GM10248 (cell line): Measurements from ENCODE around the gene ERC2.

Experiments used
- CTCF ChIA-PET: fragments of 300-600 bp; sonication (Branson Sonifier 250); formaldehyde crosslinking; extraction: SDS; loops from one replicate; lab custom pipeline; 2021; ENCODE audit warnings: antibody characterized with exemption; lab: Yijun Ruan, JAX
- POLR2A ChIA-PET: fragments of 350-650 bp; sonication (Branson Sonifier 250); formaldehyde crosslinking; extraction: SDS; loops from one replicate; lab custom pipeline; 2020; ENCODE audit warnings: antibody characterized with exemption; lab: Yijun Ruan, JAX
- DNase-seq: peaks from one replicate; pipeline ENCODE4 v3.0.0; 2012; ENCODE audit errors: extremely low spot score
- CTCF ChIP-seq: IDR thresholded peaks from 2 replicates; pipeline ENCODE4 v1.5.1; 2012; ENCODE audit warnings: mild to moderate bottlenecking, low read depth; ENCODE audit errors: extremely low read depth, missing control alignments, control extremely low read depth

The ERC2 gene

GRCh38 chr3:55501905-55502304 is 966.4 kb downstream of the ERC2 start:
- ChIA-PET CTCF (interaction anchor here (1.2 to 1.8 kb wide), 3 partner anchors 9 to 219 kb away, joined by 5 to 6 read pairs (median 5); no protein-coding TSS in a partner anchor), POLR2A (no interaction called here)
- no peak for TF ChIP-seq CTCF
- DNase-seq, result no peak

GRCh38 chr3:55500555-55501330 is 967.5 kb downstream of the ERC2 start:
- POLR2A ChIA-PET, result no interaction called here
- DNase-seq, result no peak
- CTCF ChIA-PET, result interaction anchor here (0.9 to 1.8 kb wide), 3 partner anchors 8 to 221 kb away, joined by 3 to 6 read pairs (median 4); no protein-coding TSS in a partner anchor
- TF ChIP-seq CTCF, result no peak

- DNase-seq, result no peak
- ChIA-PET POLR2A (no interaction called here), CTCF (no interaction called here)
- no peak for TF ChIP-seq CTCF
Observed at GRCh38 chr3:55498520-55498919, 969.7 kb downstream of the ERC2 start.

- TF ChIP-seq CTCF, result no peak
- DNase-seq, result no peak
- POLR2A ChIA-PET, result no interaction called here
- CTCF ChIA-PET, result interaction anchor here (1.6 kb wide), 1 partner anchor 10 kb away, joined by 4 read pairs; the partner anchor contains the start of gene WNT5A
Observed at GRCh38 chr3:55497250-55497649, 971.0 kb downstream of the ERC2 start.

GRCh38 chr3:55494976-55495375 is 973.3 kb downstream of the ERC2 start:
- no peak for DNase-seq
- no peak for TF ChIP-seq CTCF
- POLR2A ChIA-PET, result no interaction called here
- CTCF ChIA-PET, result no interaction called here

GRCh38 chr3:55492976-55493375 is 975.3 kb downstream of the ERC2 start:
- DNase-seq, result no peak
- ChIA-PET CTCF (interaction anchor here (1.0 to 1.8 kb wide), 4 partner anchors 8 to 255 kb away, joined by 3 to 6 read pairs (median 4); no protein-coding TSS in a partner anchor), POLR2A (no interaction called here)
- TF ChIP-seq CTCF, result no peak
